ENCODE measurements around the gene SLC47A2.

DNA sequence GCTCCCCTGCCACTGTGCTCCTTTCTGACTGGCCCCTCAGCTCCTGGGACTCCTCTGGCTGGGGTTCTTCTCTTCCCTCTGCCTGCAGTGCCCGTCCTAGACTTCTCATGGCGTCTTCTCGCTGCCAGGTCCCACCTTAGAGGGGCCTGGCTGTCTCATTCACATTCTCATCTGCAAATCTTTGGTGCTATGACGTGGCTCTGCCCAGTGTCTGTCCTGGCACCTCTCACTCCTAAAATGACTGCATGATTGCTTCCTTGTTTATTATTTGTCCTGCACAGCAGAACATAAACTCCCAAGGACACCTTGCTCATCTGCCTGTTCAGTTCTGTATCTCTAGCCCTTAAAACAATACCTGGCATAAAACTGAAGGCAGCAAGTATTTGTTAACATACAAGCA, 86.3 kb downstream of the SLC47A2 start:
- TF ChIP-seq CTCF (conservative IDR thresholded peaks at IDR 0.05; ENCODE audit: low read length) (no peak), EZH2phosphoT487 (IDR thresholded peaks at IDR 0.05; ENCODE audit: borderline replicate concordance, low read depth, low read length) (no peak)

Measured in OCI-LY7 (cell line).